Activated naive CD8-positive, alpha-beta T cell (primary cell): ENCODE results near the gene GJA4.
A peak's percentile ranks its signal among the peaks of the same experiment; 100 is the strongest.
"Not testable (repeated sequence)": the region's sequence is repeated elsewhere in the genome, so short reads cannot be mapped to it uniquely, and the experiment has no call there.

ENCODE experiments used
- H3K27ac Mint-ChIP-seq: one replicate; pipeline ENCODE4 v1.8.0; 2021; ENCODE audit warnings: mixed read lengths
- H3K27me3 Mint-ChIP-seq: one replicate; pipeline ENCODE4 v1.8.0; 2021; ENCODE audit warnings: mixed read lengths
- H3K36me3 Mint-ChIP-seq: one replicate; pipeline ENCODE4 v1.8.0; 2021; ENCODE audit warnings: mixed read lengths
- H3K4me1 Mint-ChIP-seq: one replicate; pipeline ENCODE4 v1.8.0; 2021; ENCODE audit warnings: low read depth, mixed read lengths
- H3K4me3 Mint-ChIP-seq: one replicate; pipeline ENCODE4 v1.8.0; 2021; ENCODE audit warnings: mild to moderate bottlenecking, mixed read lengths
- H3K9me3 Mint-ChIP-seq: one replicate; pipeline ENCODE4 v1.8.0; 2021; ENCODE audit warnings: low read depth, mixed read lengths

Gene GJA4

GRCh38 chr1:34794001-34794789, 1.4 kb downstream of the GJA4 start:
- peaks cover 14% of the 10 kb centered on the region for H3K27me3 Mint-ChIP-seq
- H3K9me3 Mint-ChIP-seq = no peaks in the 10 kb centered on the region
- no peak overlapping the region for H3K4me3 Mint-ChIP-seq

DNA sequence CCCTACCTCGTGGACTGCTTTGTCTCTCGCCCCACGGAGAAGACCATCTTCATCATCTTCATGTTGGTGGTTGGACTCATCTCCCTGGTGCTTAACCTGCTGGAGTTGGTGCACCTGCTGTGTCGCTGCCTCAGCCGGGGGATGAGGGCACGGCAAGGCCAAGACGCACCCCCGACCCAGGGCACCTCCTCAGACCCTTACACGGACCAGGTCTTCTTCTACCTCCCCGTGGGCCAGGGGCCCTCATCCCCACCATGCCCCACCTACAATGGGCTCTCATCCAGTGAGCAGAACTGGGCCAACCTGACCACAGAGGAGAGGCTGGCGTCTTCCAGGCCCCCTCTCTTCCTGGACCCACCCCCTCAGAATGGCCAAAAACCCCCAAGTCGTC, 2.0 kb downstream of the GJA4 start:
- peaks cover 14% of the 10 kb centered on the region for H3K27me3 Mint-ChIP-seq
- H3K27ac Mint-ChIP-seq = no peak overlapping the region
- peaks cover 4% of the 10 kb centered on the region for H3K4me1 Mint-ChIP-seq
- no peaks in the 10 kb centered on the region for H3K9me3 Mint-ChIP-seq
- no peak overlapping the region for H3K4me3 Mint-ChIP-seq
- no peaks in the 10 kb centered on the region for H3K36me3 Mint-ChIP-seq

More at GRCh38 chr1:34794001-34794789, 1.4 kb downstream of the GJA4 start:
- H3K27ac Mint-ChIP-seq = no peak overlapping the region
- H3K36me3 Mint-ChIP-seq = no peaks in the 10 kb centered on the region
- H3K4me1 Mint-ChIP-seq = peaks cover 4% of the 10 kb centered on the region

GRCh38 chr1:34795916-34796315, 3.1 kb downstream of the GJA4 start:
- H3K4me3 Mint-ChIP-seq = no peak overlapping the region
- no peak overlapping the region for H3K27ac Mint-ChIP-seq
- H3K36me3 Mint-ChIP-seq = no peaks in the 10 kb centered on the region
- peaks cover 8% of the 10 kb centered on the region for H3K4me1 Mint-ChIP-seq
- H3K27me3 Mint-ChIP-seq = peaks cover 7% of the 10 kb centered on the region
- H3K9me3 Mint-ChIP-seq = no peaks in the 10 kb centered on the region

DNA sequence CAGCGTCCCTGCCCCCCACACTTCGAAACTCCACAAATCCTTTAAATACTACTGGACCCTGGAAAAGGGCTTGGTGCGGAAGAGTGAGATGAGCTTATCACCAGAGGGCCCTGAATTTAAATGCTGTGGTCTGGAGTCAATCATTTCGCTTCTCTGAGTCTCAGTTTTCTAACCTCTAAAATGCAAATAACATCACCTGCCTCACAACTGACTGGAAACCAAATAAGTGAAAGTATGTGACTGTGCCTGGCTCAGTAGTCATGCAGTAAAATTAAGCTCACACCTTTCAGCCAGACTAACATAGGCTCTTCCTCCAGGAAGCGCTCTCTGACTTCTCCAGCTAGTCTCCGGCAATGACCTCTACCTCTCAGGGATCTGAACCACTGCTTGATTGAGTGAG, 4.2 kb downstream of the GJA4 start:
- H3K4me1 Mint-ChIP-seq = peaks cover 8% of the 10 kb centered on the region
- H3K9me3 Mint-ChIP-seq = no peaks in the 10 kb centered on the region
- peaks cover 2% of the 10 kb centered on the region for H3K27me3 Mint-ChIP-seq
- H3K27ac Mint-ChIP-seq = no peak overlapping the region
- no peak overlapping the region for H3K4me3 Mint-ChIP-seq
- no peaks in the 10 kb centered on the region for H3K36me3 Mint-ChIP-seq

GRCh38 chr1:34800214-34800613, 7.4 kb downstream of the GJA4 start:
- Mint-ChIP-seq H3K36me3 (peaks cover 8% of the 10 kb centered on the region), H3K4me1 (peaks cover 3% of the 10 kb centered on the region), H3K27ac (peak overlapping the region; percentile 70), H3K4me3 (no peak overlapping the region), H3K27me3 (no peaks in the 10 kb centered on the region), H3K9me3 (peaks cover 4% of the 10 kb centered on the region)

DNA sequence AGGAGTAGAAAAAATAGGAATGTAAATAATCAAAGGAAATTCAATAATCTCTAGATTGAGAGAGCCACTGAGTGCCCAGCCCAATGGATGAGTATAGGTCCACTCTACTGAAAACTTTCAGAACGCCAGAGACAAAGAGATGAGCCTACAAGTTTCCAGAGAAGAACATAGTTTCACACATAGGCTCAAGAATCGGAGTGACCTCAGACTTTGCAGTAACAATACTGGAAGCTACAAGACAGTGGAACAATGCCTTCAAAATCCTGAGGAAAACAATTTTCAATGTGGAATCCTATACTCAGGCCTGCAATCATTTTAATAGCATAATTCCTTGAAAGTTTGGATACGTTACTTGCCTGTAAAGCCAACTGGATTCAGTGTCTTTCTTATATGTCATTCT, 11.0 kb downstream of the GJA4 start:
- peaks cover 10% of the 10 kb centered on the region for H3K36me3 Mint-ChIP-seq
- H3K4me3 Mint-ChIP-seq = no peak overlapping the region
- H3K27ac Mint-ChIP-seq = no peak overlapping the region
- peaks cover 4% of the 10 kb centered on the region for H3K9me3 Mint-ChIP-seq
- H3K27me3 Mint-ChIP-seq = no peaks in the 10 kb centered on the region
- H3K4me1 Mint-ChIP-seq = peaks cover 3% of the 10 kb centered on the region

DNA sequence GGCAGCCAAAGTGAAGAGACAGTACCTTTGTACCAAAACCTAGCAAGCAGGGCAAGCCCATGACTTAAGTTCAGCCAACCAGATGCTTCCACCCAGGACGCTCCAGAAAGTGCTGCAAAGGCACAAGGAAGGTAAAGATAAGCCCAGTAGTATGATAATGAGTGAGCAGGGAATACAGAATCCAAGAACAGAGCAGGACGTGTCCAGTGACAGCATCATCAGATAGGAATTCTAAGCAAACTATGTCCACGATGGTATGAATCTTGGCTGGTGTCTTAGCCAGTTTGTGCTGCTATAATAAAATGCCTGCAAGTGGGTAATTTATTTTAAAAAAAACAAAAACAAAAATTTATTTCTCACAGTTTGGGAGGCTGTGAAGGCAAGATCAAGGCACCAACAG, 13.6 kb downstream of the GJA4 start:
- no peaks in the 10 kb centered on the region for H3K4me1 Mint-ChIP-seq
- no peak overlapping the region for H3K27ac Mint-ChIP-seq
- H3K4me3 Mint-ChIP-seq = no peak overlapping the region
- peaks cover 4% of the 10 kb centered on the region for H3K9me3 Mint-ChIP-seq
- H3K27me3 Mint-ChIP-seq = no peaks in the 10 kb centered on the region
- H3K36me3 Mint-ChIP-seq = peaks cover 14% of the 10 kb centered on the region

- H3K4me1 Mint-ChIP-seq = no peaks in the 10 kb centered on the region
- peaks cover 4% of the 10 kb centered on the region for H3K9me3 Mint-ChIP-seq
- no peak overlapping the region for H3K4me3 Mint-ChIP-seq
- no peak overlapping the region for H3K27ac Mint-ChIP-seq
- H3K36me3 Mint-ChIP-seq = peaks cover 14% of the 10 kb centered on the region
- H3K27me3 Mint-ChIP-seq = no peaks in the 10 kb centered on the region
These were observed 15.4 kb downstream of the GJA4 start for GRCh38 chr1:34808051-34808810.

DNA sequence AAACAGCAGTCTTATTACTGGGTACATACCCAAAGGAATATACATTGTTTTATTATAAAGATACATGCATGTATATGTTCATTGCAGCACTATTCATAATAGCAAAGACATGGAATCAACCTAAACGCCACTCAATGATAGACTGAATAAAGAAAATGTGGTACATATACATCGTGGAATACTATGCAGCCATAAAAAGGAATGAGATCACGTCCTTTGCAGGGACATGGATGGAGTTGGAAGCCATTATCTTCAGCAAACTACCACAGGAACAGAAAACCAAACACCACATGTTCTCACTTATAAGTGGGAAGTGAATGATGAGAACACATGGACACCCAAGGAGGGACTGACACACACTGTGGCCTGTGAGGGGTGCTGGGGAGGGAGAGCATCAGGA, 18.0 kb downstream of the GJA4 start:
- not testable (repeated sequence) for H3K27me3 Mint-ChIP-seq, H3K4me1 Mint-ChIP-seq, H3K9me3 Mint-ChIP-seq, H3K36me3 Mint-ChIP-seq, H3K27ac Mint-ChIP-seq, H3K4me3 Mint-ChIP-seq

GRCh38 chr1:34816332-34816731, 23.5 kb downstream of the GJA4 start:
- H3K27me3 Mint-ChIP-seq = no peaks in the 10 kb centered on the region
- no peaks in the 10 kb centered on the region for H3K9me3 Mint-ChIP-seq
- H3K27ac Mint-ChIP-seq = no peak overlapping the region
- peaks cover 2% of the 10 kb centered on the region for H3K36me3 Mint-ChIP-seq
- no peaks in the 10 kb centered on the region for H3K4me1 Mint-ChIP-seq
- H3K4me3 Mint-ChIP-seq = no peak overlapping the region

- Mint-ChIP-seq H3K36me3 (peaks cover 2% of the 10 kb centered on the region), H3K4me3 (no peak overlapping the region), H3K27ac (no peak overlapping the region), H3K27me3 (no peaks in the 10 kb centered on the region), H3K9me3 (no peaks in the 10 kb centered on the region), H3K4me1 (no peaks in the 10 kb centered on the region)
These were observed 24.0 kb downstream of the GJA4 start for GRCh38 chr1:34816778-34817177.

DNA sequence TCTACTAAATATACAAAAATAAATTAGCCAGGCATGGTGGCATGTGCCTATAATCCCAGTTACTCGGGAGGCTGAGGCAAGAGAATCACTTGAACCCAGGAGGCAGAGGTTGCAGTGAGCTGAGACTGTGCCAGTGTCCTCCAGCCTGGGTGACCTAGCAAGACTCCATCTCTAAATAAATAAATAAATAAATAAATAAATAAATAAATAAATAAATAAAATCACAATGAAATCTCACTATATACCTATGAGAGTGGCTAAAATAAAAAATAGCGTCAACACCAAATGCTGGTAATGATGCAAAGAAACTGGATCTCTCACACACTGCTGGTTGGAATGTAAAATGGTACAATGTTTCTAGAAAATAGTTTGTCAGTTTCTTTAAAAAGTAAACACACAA, 26.1 kb downstream of the GJA4 start:
- H3K9me3 Mint-ChIP-seq, H3K27ac Mint-ChIP-seq, H3K4me1 Mint-ChIP-seq, H3K27me3 Mint-ChIP-seq, H3K4me3 Mint-ChIP-seq, H3K36me3 Mint-ChIP-seq: not testable (repeated sequence)

DNA sequence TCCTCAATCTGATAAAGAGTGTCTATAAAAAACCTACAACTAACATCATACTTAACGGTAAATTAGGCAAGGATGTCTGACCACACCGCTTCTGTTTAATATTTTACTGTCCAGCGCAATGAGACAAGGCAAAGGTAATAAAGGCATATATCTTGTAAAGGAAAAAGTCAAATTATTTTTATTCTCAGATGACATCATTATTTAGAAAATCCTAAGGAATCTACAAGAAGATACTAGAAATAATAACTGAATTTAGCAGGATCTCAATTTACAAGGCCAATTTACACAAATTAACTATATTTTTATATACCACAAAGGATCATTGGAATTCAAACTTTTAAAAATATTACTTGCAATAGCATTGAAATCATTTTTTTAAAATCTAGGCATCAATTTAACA, 29.4 kb downstream of the GJA4 start:
- H3K36me3 Mint-ChIP-seq = peaks cover 2% of the 10 kb centered on the region
- no peaks in the 10 kb centered on the region for H3K27me3 Mint-ChIP-seq
- peaks cover 3% of the 10 kb centered on the region for H3K9me3 Mint-ChIP-seq
- H3K4me1 Mint-ChIP-seq = no peaks in the 10 kb centered on the region
- no peak overlapping the region for H3K4me3 Mint-ChIP-seq
- H3K27ac Mint-ChIP-seq = no peak overlapping the region

DNA sequence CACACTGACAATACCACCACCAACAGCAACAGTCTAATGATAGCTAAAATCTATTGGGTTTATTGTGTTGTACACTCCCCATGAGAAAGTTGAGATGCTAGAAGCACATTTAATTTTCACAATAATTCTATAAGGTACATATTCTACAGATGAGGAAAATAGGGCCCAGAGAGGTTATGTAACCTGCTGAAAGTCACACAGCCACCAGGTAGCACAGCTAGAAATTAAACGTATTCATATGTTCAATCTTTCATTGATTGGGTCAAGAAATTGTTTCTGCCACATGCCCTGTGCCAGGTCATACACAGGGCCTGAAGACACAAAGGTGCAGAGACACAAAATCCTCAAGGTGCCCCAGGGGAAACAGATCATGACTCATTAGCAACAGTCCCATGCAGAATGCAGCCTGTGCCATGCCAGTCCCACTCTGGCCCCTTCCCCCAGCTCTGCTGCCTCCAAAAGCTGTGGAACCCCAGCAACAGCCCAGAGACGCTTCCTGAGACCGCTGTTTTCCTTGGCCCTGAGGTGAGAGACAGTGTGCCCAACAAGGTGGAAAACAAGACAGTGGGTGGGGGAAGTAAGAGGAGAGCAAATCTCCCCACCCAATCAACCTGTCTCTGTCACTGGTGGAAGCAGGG, 32.1 kb downstream of the GJA4 start:
- H3K27me3 Mint-ChIP-seq = no peaks in the 10 kb centered on the region
- no peaks in the 10 kb centered on the region for H3K36me3 Mint-ChIP-seq
- no peaks in the 10 kb centered on the region for H3K4me1 Mint-ChIP-seq
- peaks cover 3% of the 10 kb centered on the region for H3K9me3 Mint-ChIP-seq
- H3K27ac Mint-ChIP-seq = no peak overlapping the region
- no peak overlapping the region for H3K4me3 Mint-ChIP-seq

- H3K27ac Mint-ChIP-seq = no peak overlapping the region
- no peaks in the 10 kb centered on the region for H3K27me3 Mint-ChIP-seq
- no peaks in the 10 kb centered on the region for H3K4me1 Mint-ChIP-seq
- H3K9me3 Mint-ChIP-seq = peaks cover 3% of the 10 kb centered on the region
- H3K4me3 Mint-ChIP-seq = no peak overlapping the region
- no peaks in the 10 kb centered on the region for H3K36me3 Mint-ChIP-seq
These were observed 32.8 kb downstream of the GJA4 start for GRCh38 chr1:34825455-34826091.
